Activated CD4-positive, alpha-beta T cell treated with anti-CD3 and anti-CD28 coated beads, Interleukin-2, amount 10 ng/mL, durations not matched to agents 7 days and 5 days (primary cell): ENCODE measurements around the gene TMC3. TPM values are rescaled to one million over a fixed set of nuclear protein-coding genes. Genes with fewer than 3 reads are reported as not detected.
"Not testable (repeated sequence)": the region's sequence is repeated elsewhere in the genome, so short reads cannot be mapped to it uniquely, and the experiment has no call there.

Source experiments
- CTCF ChIA-PET: fragments of 350-600 bp; sonication (Branson Sonifier 250); formaldehyde crosslinking; loops from one replicate; lab custom pipeline; 2021; ENCODE audit warnings: antibody characterized with exemption; lab: Charles Lee
- POLR2A ChIA-PET: fragments of 350-600 bp; sonication (Branson Sonifier 250); formaldehyde crosslinking; loops from one replicate; lab custom pipeline; 2021; ENCODE audit warnings: antibody characterized with exemption; lab: Charles Lee
- DNase-seq: peaks from one replicate; pipeline ENCODE4 v3.0.0-alpha.2; 2020
- H3K27ac Mint-ChIP-seq: one replicate; pipeline ENCODE4 v1.8.0; 2021; ENCODE audit warnings: mild to moderate bottlenecking, moderate library complexity, mixed read lengths
- H3K27me3 Mint-ChIP-seq: one replicate; pipeline ENCODE4 v1.8.0; 2021; ENCODE audit warnings: mixed read lengths
- H3K36me3 Mint-ChIP-seq: one replicate; pipeline ENCODE4 v1.8.0; 2021; ENCODE audit warnings: low read depth, mixed read lengths
- H3K4me1 Mint-ChIP-seq: one replicate; pipeline ENCODE4 v1.8.0; 2021; ENCODE audit warnings: mixed read lengths
- H3K4me3 Mint-ChIP-seq: one replicate; pipeline ENCODE4 v1.8.0; 2021; ENCODE audit warnings: mild to moderate bottlenecking, moderate library complexity, mixed read lengths
- H3K9me3 Mint-ChIP-seq: one replicate; pipeline ENCODE4 v1.8.0; 2021; ENCODE audit warnings: mixed read lengths
- total RNA-seq, 2 experiments: library from RNA; stranded (reverse); gene quantifications; one replicate each; pipeline ENCODE4 v1.2.3, GENCODE V29; 2021

Gene TMC3
- total RNA-seq = not detected

- Mint-ChIP-seq H3K9me3 (no peaks in the 10 kb centered on the region), H3K4me1 (no peaks in the 10 kb centered on the region), H3K36me3 (no peaks in the 10 kb centered on the region), H3K27me3 (no peaks in the 10 kb centered on the region), H3K4me3 (no peak within 1 kb of the TSS), H3K27ac (no peak within 1 kb of the TSS)
- DNase-seq = no peak
- ChIA-PET POLR2A (no interaction called here), CTCF (no interaction called here)
Measured at GRCh38 chr15:81373775-81374395, at the start of gene TMC3. TMC3 (minus strand) TSS chr15:81374213; CDS start chr15:81374077, 136 bp downstream.

- Mint-ChIP-seq H3K36me3 (no peaks in the 10 kb centered on the region), H3K27me3 (no peaks in the 10 kb centered on the region), H3K27ac (no peak overlapping the region), H3K4me1 (peaks cover under 1% of the 10 kb centered on the region), H3K4me3 (no peak overlapping the region), H3K9me3 (no peaks in the 10 kb centered on the region)
- POLR2A ChIA-PET = no interaction called here
- DNase-seq = no peak
- CTCF ChIA-PET = no interaction called here
Measured at GRCh38 chr15:81421461-81421860, 47.4 kb upstream of the TMC3 start.

GRCh38 chr15:81419332-81419943 lies 45.4 kb upstream of the TMC3 start:
- Mint-ChIP-seq H3K4me3 (no peak overlapping the region), H3K27ac (no peak overlapping the region), H3K9me3 (no peaks in the 10 kb centered on the region), H3K27me3 (no peaks in the 10 kb centered on the region), H3K4me1 (peaks cover 11% of the 10 kb centered on the region), H3K36me3 (no peaks in the 10 kb centered on the region)
- ChIA-PET CTCF (no interaction called here), POLR2A (no interaction called here)
- DNase-seq = no peak

- no peaks in the 10 kb centered on the region for H3K27me3 Mint-ChIP-seq
- H3K36me3 Mint-ChIP-seq = no peaks in the 10 kb centered on the region
- DNase-seq = no peak
- ChIA-PET POLR2A (no interaction called here), CTCF (no interaction called here)
- H3K9me3 Mint-ChIP-seq = peaks cover 3% of the 10 kb centered on the region
- H3K4me3 Mint-ChIP-seq = no peak overlapping the region
- H3K27ac Mint-ChIP-seq = no peak overlapping the region
- H3K4me1 Mint-ChIP-seq = peaks cover 16% of the 10 kb centered on the region
Measured at GRCh38 chr15:81418891-81419290, 44.9 kb upstream of the TMC3 start.

GRCh38 chr15:81418444-81418843 lies 44.4 kb upstream of the TMC3 start:
- no peak overlapping the region for H3K27ac Mint-ChIP-seq
- no peaks in the 10 kb centered on the region for H3K36me3 Mint-ChIP-seq
- CTCF ChIA-PET = interaction anchor here (1.1 kb wide), 1 partner anchor 11 kb away, joined by 3 read pairs; no protein-coding TSS in a partner anchor
- H3K4me3 Mint-ChIP-seq = no peak overlapping the region
- peaks cover 16% of the 10 kb centered on the region for H3K4me1 Mint-ChIP-seq
- no peaks in the 10 kb centered on the region for H3K27me3 Mint-ChIP-seq
- H3K9me3 Mint-ChIP-seq = peaks cover 3% of the 10 kb centered on the region
- POLR2A ChIA-PET = no interaction called here
- DNase-seq = no peak

GRCh38 chr15:81414274-81414968 lies 40.4 kb upstream of the TMC3 start:
- Mint-ChIP-seq H3K4me1 (peaks cover 23% of the 10 kb centered on the region), H3K27ac (peak overlapping the region; percentile 34)
- DNase-seq = peak; percentile 22
- CTCF ChIA-PET = interaction anchor here (0.9 kb wide), 1 partner anchor 34 kb away, joined by 3 read pairs; no protein-coding TSS in a partner anchor
- POLR2A ChIA-PET, H3K36me3 Mint-ChIP-seq, H3K4me3 Mint-ChIP-seq, H3K9me3 Mint-ChIP-seq, H3K27me3 Mint-ChIP-seq: not testable (repeated sequence)

- Mint-ChIP-seq H3K4me1 (peaks cover 23% of the 10 kb centered on the region), H3K9me3 (peaks cover 3% of the 10 kb centered on the region), H3K27ac (no peak overlapping the region), H3K27me3 (peaks cover 1% of the 10 kb centered on the region), H3K4me3 (no peak overlapping the region), H3K36me3 (no peaks in the 10 kb centered on the region)
- ChIA-PET POLR2A (no interaction called here), CTCF (no interaction called here)
- no peak for DNase-seq
Measured at GRCh38 chr15:81413851-81414250, 39.8 kb upstream of the TMC3 start.

- ChIA-PET CTCF (interaction anchor here (1.4 kb wide), 1 partner anchor 9 kb away, joined by 4 read pairs; no protein-coding TSS in a partner anchor), POLR2A (no interaction called here)
- no peak for DNase-seq
- Mint-ChIP-seq H3K27ac (no peak overlapping the region), H3K9me3 (peaks cover 3% of the 10 kb centered on the region), H3K36me3 (no peaks in the 10 kb centered on the region), H3K4me1 (peaks cover 23% of the 10 kb centered on the region), H3K27me3 (peaks cover 5% of the 10 kb centered on the region), H3K4me3 (no peak overlapping the region)
Measured at GRCh38 chr15:81411969-81412633, 38.1 kb upstream of the TMC3 start.

GRCh38 chr15:81411051-81411450 lies 37.0 kb upstream of the TMC3 start:
- ChIA-PET POLR2A (no interaction called here), CTCF (interaction anchor here (1.1 kb wide), 1 partner anchor 145 kb away, joined by 4 read pairs; no protein-coding TSS in a partner anchor)
- peaks cover 5% of the 10 kb centered on the region for H3K27me3 Mint-ChIP-seq
- H3K4me1 Mint-ChIP-seq = peaks cover 21% of the 10 kb centered on the region
- no peaks in the 10 kb centered on the region for H3K36me3 Mint-ChIP-seq
- H3K4me3 Mint-ChIP-seq = no peak overlapping the region
- peaks cover 3% of the 10 kb centered on the region for H3K9me3 Mint-ChIP-seq
- H3K27ac Mint-ChIP-seq = no peak overlapping the region
- no peak for DNase-seq

GRCh38 chr15:81410318-81410753 lies 36.3 kb upstream of the TMC3 start:
- peak; percentile 60 for DNase-seq
- H3K27ac Mint-ChIP-seq = peak overlapping the region; percentile 14
- peaks cover 3% of the 10 kb centered on the region for H3K9me3 Mint-ChIP-seq
- H3K4me1 Mint-ChIP-seq = peaks cover 19% of the 10 kb centered on the region
- H3K4me3 Mint-ChIP-seq = no peak overlapping the region
- ChIA-PET CTCF (interaction anchor here (0.6 to 2.0 kb wide), 5 partner anchors 144 to 298 kb away, joined by 3 to 7 read pairs (median 4); no protein-coding TSS in a partner anchor), POLR2A (no interaction called here)
- H3K27me3 Mint-ChIP-seq = peaks cover 5% of the 10 kb centered on the region
- H3K36me3 Mint-ChIP-seq = no peaks in the 10 kb centered on the region

- H3K36me3 Mint-ChIP-seq = no peaks in the 10 kb centered on the region
- no peaks in the 10 kb centered on the region for H3K9me3 Mint-ChIP-seq
- H3K4me1 Mint-ChIP-seq = peaks cover 7% of the 10 kb centered on the region
- DNase-seq = no peak
- CTCF ChIA-PET = interaction anchor here (1.0 kb wide), 1 partner anchor 10 kb away, joined by 3 read pairs; no protein-coding TSS in a partner anchor
- peaks cover 5% of the 10 kb centered on the region for H3K27me3 Mint-ChIP-seq
- POLR2A ChIA-PET = no interaction called here
- H3K4me3 Mint-ChIP-seq = no peak overlapping the region
- no peak overlapping the region for H3K27ac Mint-ChIP-seq
Measured at GRCh38 chr15:81407718-81408117, 33.7 kb upstream of the TMC3 start.

GRCh38 chr15:81407176-81407575 lies 33.2 kb upstream of the TMC3 start:
- CTCF ChIA-PET = interaction anchor here (1.0 kb wide), 1 partner anchor 11 kb away, joined by 3 read pairs; no protein-coding TSS in a partner anchor
- no peak overlapping the region for H3K27ac Mint-ChIP-seq
- H3K36me3 Mint-ChIP-seq = no peaks in the 10 kb centered on the region
- H3K27me3 Mint-ChIP-seq = peaks cover 5% of the 10 kb centered on the region
- H3K9me3 Mint-ChIP-seq = no peaks in the 10 kb centered on the region
- peaks cover 7% of the 10 kb centered on the region for H3K4me1 Mint-ChIP-seq
- POLR2A ChIA-PET = interaction anchor here (0.7 kb wide), 1 partner anchor 235 kb away, joined by 3 read pairs; no protein-coding TSS in a partner anchor
- H3K4me3 Mint-ChIP-seq = no peak overlapping the region
- no peak for DNase-seq
